Vagina (tissue), 2 donors: ENCODE measurements around the gene HK2.

Experiments
- CTCF ChIP-seq, 3 experiments: fragments of 450-650 bp in 2 of 3; fragments of 200-600 bp in 1 of 3; sonication (generic) in 1 of 3; IDR thresholded peaks; one replicate each; pipeline ENCODE4 v1.5.1; 2017 to 2019; ENCODE audit warnings: antibody characterized with exemption in 3 of 3, mild to moderate bottlenecking in 2 of 3, moderate library complexity in 2 of 3
- POLR2AphosphoS5 ChIP-seq, 2 donors: sonication (generic); formaldehyde crosslinking; IDR thresholded peaks; one replicate each; pipeline ENCODE4 v1.9.0; 2017; ENCODE audit warnings: antibody characterized with exemption in 2 of 2, mild to moderate bottlenecking in 2 of 2, low read depth in 1 of 2; ENCODE audit not compliant: insufficient read depth in 1 of 2

GRCh38 chr2:74911061-74911460 lies 77.1 kb downstream of the HK2 start:
- TF ChIP-seq POLR2AphosphoS5 (IDR thresholded peaks at IDR 0.05; ENCODE audit: insufficient read depth in 1 of 2, low read depth in 1 of 2) (no peak), CTCF (IDR thresholded peaks at IDR 0.05) (no peak)
